NAMALWA (cell line): ENCODE results near the gene KCNQ1OT1.

Source experiments
- DNase-seq: peaks from one replicate; pipeline ENCODE4 v3.0.0-alpha.2; 2015; ENCODE audit warnings: low spot score

Gene KCNQ1OT1

DNA sequence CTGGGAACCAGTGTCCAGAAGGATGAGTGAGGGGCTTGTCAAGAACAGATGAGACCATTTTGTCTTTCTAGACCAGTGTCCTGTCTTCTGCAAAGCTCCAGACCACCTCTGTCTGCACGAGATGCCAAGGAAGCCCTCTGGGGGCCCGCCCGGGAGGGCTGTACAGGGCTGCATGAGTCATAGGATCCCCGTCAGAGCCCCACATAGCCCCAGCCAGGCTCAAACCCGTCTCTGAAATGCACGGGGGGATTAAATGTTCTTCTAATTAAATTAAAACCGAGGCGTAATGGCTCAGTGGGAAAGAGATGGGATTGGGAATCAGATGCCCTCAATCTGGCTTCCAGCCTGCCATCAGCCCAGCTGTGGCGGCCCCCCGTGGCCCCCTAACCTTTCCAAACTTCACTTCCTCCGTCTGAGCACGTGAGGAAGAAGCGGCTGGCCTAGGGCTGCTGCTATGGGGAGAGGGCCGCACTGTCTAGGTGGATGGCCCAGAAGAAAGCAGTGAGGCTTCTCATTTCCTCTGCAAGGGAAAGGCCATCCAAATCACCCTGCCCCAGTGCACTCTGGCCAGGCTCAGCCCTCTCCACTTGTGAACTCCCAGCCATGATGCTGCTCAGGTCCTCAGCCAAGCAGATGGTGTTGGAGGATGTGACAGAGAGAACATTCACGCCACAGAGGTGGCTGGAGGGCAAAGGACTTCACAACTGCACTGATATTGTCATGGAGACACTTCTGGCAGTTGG is 32.8 kb downstream of the KCNQ1OT1 start:
- no peak for DNase-seq

DNA sequence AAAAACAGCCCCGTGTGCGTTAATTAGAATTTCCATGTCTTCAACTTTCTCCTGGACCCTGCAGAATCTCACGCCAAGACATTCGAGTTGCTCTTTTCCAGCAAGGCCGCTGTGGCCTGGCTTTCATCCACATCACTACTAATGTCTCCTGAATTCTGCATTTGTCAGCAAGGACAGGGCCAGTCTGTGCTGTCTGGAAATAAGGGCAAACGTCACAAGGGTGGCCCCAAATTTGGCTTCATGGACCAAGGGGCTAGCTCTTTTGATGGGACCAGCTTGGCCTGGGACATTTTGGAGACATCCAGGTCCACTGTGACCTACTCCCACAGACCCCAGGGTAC is 33.4 kb downstream of the KCNQ1OT1 start:
- DNase-seq: no peak

DNA sequence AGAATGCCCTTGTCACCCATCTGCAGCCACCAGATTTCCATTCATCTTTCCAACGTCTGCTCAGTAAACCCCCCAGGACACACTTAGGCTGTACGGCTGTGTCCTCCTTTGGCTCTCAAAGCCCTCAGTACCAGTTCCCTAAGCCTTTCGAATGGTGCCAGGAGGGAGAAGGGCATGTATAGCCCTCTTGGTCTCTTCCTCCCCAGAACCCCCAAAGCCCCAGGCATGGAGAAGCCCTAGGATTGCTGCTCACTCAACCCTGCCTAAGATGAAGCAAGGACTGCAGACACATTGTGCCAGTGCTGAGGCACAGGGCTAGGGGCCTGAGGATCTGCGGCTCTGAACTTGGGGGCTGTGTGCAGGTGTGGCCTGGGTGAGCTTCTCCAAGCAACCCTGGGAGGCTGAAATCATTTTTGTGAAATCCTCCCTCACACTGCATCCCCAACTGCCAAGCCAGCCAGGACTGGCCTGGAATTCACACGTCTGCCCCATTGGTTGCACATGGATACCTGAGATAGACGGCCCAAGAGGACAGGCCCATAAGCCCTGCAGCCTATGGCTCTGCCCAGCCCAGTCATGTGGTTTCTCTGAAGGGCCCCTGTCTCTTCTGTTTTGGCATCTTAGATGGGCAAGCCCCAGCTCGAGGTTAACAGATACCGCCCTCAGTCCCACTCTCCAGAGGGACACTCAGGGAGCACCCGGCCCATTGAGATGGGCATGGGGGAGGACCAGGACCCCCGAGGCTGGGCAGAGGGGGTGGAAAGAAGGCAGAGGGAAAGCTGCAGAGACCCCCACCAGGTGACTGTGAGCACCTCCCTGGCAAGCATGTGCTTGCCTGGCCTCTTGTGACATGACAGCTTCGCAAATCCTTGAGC is 34.0 kb downstream of the KCNQ1OT1 start:
- no peak for DNase-seq

- no peak for DNase-seq
Observed at GRCh38 chr11:2664791-2665525, 34.8 kb downstream of the KCNQ1OT1 start.

GRCh38 chr11:2664376-2664775 is 35.4 kb downstream of the KCNQ1OT1 start:
- DNase-seq: no peak

GRCh38 chr11:2663915-2664314 is 35.9 kb downstream of the KCNQ1OT1 start:
- DNase-seq: no peak

GRCh38 chr11:2663506-2663905 is 36.3 kb downstream of the KCNQ1OT1 start:
- no peak for DNase-seq

DNA sequence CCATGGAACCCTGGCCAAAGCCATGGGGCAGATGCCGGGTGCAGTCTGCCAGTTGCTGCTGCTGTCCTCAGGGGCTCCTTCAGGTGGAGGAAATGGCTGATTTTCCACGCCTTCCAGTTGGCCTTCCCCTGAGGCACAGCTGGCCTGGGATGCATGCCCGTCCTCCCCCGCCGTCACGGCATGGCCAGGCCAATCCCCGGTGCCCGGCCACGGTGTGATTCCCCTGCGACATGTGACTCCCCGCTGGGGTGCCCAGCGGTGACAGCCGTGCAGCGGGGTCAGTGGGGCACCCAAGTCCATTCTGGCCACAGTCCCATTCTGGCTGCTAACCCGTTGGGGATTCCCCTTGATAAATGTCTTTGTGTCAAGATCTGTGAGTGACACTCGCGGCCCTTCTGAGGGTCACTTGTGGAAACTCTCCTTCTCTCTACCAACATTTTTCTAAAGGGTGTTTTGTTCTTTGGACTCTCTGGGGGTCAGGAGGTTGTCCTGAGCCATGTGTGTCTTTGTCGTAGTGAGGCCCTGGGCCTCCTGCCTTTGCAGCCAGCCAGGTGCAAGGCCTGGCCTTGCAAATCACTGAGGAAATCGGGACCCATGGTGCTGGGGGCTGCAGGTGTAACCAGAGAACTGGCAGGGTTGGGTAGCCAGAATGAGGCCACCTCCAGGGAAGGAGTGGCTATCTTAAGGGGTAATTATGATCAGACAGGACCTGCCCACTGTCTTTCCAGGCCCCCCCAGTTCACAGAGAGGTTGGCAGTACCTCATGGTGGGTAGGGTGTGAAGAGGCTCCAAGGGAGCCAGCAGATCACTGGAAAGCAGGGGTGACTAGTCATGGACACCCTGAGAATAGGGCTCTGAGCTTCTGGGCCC is 37.1 kb downstream of the KCNQ1OT1 start:
- DNase-seq: no peak

DNA sequence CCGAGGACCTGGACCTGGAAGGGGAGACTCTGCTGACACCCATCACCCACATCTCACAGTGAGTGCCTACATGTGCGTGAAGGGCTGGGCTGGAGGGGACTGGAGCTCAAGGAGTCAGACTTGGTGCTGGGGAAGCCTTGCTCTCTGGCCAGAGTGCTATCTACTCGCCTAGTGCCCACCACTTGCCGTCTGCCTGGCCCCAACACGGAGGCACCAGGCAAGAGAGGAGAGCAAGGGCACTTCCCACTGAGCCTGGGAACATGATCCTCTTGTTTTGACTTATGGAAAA is 37.8 kb downstream of the KCNQ1OT1 start:
- DNase-seq: no peak

- DNase-seq: no peak
Observed at GRCh38 chr11:2661173-2662023, 38.4 kb downstream of the KCNQ1OT1 start.

- DNase-seq: no peak
Observed at GRCh38 chr11:2660357-2660939, 39.3 kb downstream of the KCNQ1OT1 start.

- no peak for DNase-seq
Observed at GRCh38 chr11:2657697-2658284, 42.0 kb downstream of the KCNQ1OT1 start.

- no peak for DNase-seq
Observed at GRCh38 chr11:2656859-2657258, 42.9 kb downstream of the KCNQ1OT1 start.

DNA sequence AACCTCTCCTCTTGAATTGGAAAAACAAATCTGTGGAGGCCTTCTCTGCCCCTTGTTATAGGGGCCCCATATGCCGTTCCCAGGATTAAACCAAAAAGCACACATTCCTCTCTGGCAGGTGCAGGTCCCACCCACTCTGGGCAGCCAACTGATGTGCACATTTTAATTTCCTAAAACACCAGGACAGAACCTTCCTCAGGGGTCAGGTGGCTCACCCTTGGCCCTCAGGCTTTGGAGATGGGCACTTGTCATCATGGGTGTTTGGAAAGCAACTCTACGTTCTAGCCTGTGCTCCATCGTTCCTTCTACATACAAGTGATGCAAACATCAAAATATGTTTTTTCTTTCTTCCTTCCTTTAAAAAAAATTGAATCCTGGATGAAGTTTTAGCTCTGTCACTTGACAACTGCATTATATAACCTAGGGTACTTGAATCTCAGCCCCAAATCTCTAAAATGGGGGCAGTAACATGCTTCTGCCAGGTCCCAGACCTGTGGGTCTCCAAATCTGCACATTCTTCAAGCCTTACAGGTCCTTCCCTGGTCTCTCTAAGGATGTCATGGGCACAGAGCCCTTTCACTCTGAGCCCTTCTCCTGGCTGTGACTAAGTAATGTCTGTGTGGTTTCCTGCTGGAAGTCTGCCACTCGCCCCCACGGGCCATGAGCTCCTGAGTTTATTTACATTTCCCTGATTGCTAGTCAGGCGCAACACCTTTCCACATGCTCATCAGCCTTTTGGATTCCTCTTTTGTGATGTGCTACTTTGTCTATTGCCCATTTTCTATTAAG is 43.8 kb downstream of the KCNQ1OT1 start:
- no peak for DNase-seq

GRCh38 chr11:2655016-2655719 is 44.6 kb downstream of the KCNQ1OT1 start:
- DNase-seq: no peak

GRCh38 chr11:2653930-2654739 is 45.7 kb downstream of the KCNQ1OT1 start:
- no peak for DNase-seq

GRCh38 chr11:2653198-2653551 is 46.6 kb downstream of the KCNQ1OT1 start:
- no peak for DNase-seq
